Cardiac muscle cell (in vitro differentiated cells and primary cell): ENCODE measurements around the gene SMIM44. TPM values are rescaled to one million over a fixed set of nuclear protein-coding genes. Genes with fewer than 3 reads are reported as not detected.

Source experiments
- DNase-seq, 2 donors: peaks; one replicate each; pipeline versions ENCODE4 v3.0.0 to v3.0.0-alpha.2; 2010 to 2017; ENCODE audit warnings: low read depth in 1 of 2, low spot score in 1 of 2
- H3K27ac ChIP-seq: fragments of 200-600 bp; sonication (generic); 2 replicates; pipeline ENCODE4 v1.5.1; 2016
- H3K27me3 ChIP-seq: fragments of 200-600 bp; sonication (generic); 2 replicates; pipeline ENCODE4 v1.6.0; 2016; ENCODE audit warnings: control low read depth
- H3K36me3 ChIP-seq: fragments of 200-600 bp; sonication (generic); 2 replicates; pipeline ENCODE4 v1.5.1; 2016; ENCODE audit warnings: control low read depth
- H3K4me1 ChIP-seq: fragments of 200-600 bp; sonication (generic); 2 replicates; pipeline ENCODE4 v1.8.1; 2017; ENCODE audit warnings: low read depth, mild to moderate bottlenecking, mixed run types
- H3K4me3 ChIP-seq: fragments of 200-600 bp; sonication (generic); 2 replicates; pipeline ENCODE4 v1.5.1; 2016; ENCODE audit warnings: mild to moderate bottlenecking
- H3K9me3 ChIP-seq: fragments of 200-600 bp; sonication (generic); 2 replicates; pipeline ENCODE4 v1.5.1; 2017; ENCODE audit warnings: low read depth, mild to moderate bottlenecking, control low read depth
- CTCF ChIP-seq: IDR thresholded peaks from 2 replicates; pipeline ENCODE4 v1.5.1; 2012; ENCODE audit warnings: low read depth, mild to moderate bottlenecking, low read length
- polyA plus RNA-seq: library from polyadenylated mRNA; unstranded; fragments of >200 nt; fragmentation: Nextera tagmentation; extraction: Ambion mirVana; gene quantifications from 2 replicates; pipeline ENCODE4 v1.2.1, GENCODE V29; 2016
- total RNA-seq: library from RNA; depleted of rRNA; stranded (reverse); fragments of >200 nt; gene quantifications from 2 replicates; pipeline ENCODE4 v1.2.3, GENCODE V29; 2016

Gene SMIM44
- total and polyA plus RNA-seq, 2 experiments from 2014 or later: not detected

- no peak overlapping the region for H3K27ac ChIP-seq
- H3K4me1 ChIP-seq: no peaks in the 10 kb centered on the region
- H3K9me3 ChIP-seq: no peaks in the 10 kb centered on the region
- no peaks in the 10 kb centered on the region for H3K36me3 ChIP-seq
- no peak overlapping the region for H3K4me3 ChIP-seq
- H3K27me3 ChIP-seq: no peaks in the 10 kb centered on the region
- no peak for TF ChIP-seq CTCF
- DNase-seq: no peak
Measured at GRCh38 chr19:3444695-3445234, 38.5 kb downstream of the SMIM44 start.

GRCh38 chr19:3443840-3444694, 39.2 kb downstream of the SMIM44 start:
- Histone ChIP-seq H3K4me3 (no peak overlapping the region), H3K9me3 (no peaks in the 10 kb centered on the region), H3K27ac (no peak overlapping the region), H3K27me3 (no peaks in the 10 kb centered on the region), H3K36me3 (no peaks in the 10 kb centered on the region), H3K4me1 (no peaks in the 10 kb centered on the region)
- DNase-seq: peak; percentile 40 to 52
- no peak for TF ChIP-seq CTCF

- DNase-seq: no peak
- TF ChIP-seq CTCF: no peak
- H3K27me3 ChIP-seq: no peaks in the 10 kb centered on the region
- H3K36me3 ChIP-seq: no peaks in the 10 kb centered on the region
- H3K4me1 ChIP-seq: no peaks in the 10 kb centered on the region
- no peak overlapping the region for H3K4me3 ChIP-seq
- H3K9me3 ChIP-seq: no peaks in the 10 kb centered on the region
- H3K27ac ChIP-seq: no peak overlapping the region
Measured at GRCh38 chr19:3442487-3443071, 40.7 kb downstream of the SMIM44 start.

DNA sequence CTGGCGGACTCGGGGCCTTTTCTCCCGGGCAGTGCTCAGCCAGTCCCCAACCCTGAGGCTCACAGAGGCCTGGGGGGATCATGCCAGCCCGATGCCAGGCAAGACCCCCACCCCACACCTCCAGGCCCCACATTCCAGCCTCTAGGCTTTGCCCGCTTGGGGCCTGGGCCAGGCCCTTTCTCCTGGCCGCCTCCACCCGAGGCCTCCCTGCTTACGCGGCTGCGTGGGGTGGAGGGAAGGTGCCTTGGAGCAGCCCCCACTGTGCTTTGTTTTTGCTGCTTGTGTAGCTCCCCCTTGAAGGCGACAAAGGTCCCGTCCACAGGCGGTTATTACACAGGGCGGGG, 41.3 kb downstream of the SMIM44 start:
- Histone ChIP-seq H3K36me3 (no peaks in the 10 kb centered on the region), H3K27me3 (no peaks in the 10 kb centered on the region), H3K27ac (no peak overlapping the region), H3K4me1 (no peaks in the 10 kb centered on the region), H3K9me3 (no peaks in the 10 kb centered on the region), H3K4me3 (no peak overlapping the region)
- no peak for TF ChIP-seq CTCF
- DNase-seq: no peak

- H3K36me3 ChIP-seq: no peaks in the 10 kb centered on the region
- TF ChIP-seq CTCF: no peak
- DNase-seq: no peak
- no peaks in the 10 kb centered on the region for H3K4me1 ChIP-seq
- H3K4me3 ChIP-seq: no peak overlapping the region
- no peaks in the 10 kb centered on the region for H3K9me3 ChIP-seq
- no peaks in the 10 kb centered on the region for H3K27me3 ChIP-seq
- no peak overlapping the region for H3K27ac ChIP-seq
Measured at GRCh38 chr19:3441089-3441985, 41.9 kb downstream of the SMIM44 start.
